ENCODE results near the gene PRDM5.

PRDM5 gene

GRCh38 chr4:120725639-120726580 lies 196.6 kb downstream of the PRDM5 start:
- Mint-ChIP-seq H3K27ac (peak overlapping the region; percentile 29), H3K9me3 (no peaks in the 10 kb centered on the region), H3K36me3 (ENCODE audit: low read depth) (peaks cover 16% of the 10 kb centered on the region), H3K4me1 (peaks cover 51% of the 10 kb centered on the region), H3K4me3 (no peak overlapping the region), H3K27me3 (ENCODE audit: low read depth, poor library complexity) (no peaks in the 10 kb centered on the region)
- DNase-seq, result no peak
- TF ChIP-seq CTCF (IDR thresholded peaks at IDR 0.05), result no peak

GRCh38 chr4:120724656-120725055 lies 197.9 kb downstream of the PRDM5 start:
- peaks cover 62% of the 10 kb centered on the region for H3K4me1 Mint-ChIP-seq
- DNase-seq, result no peak
- no peaks in the 10 kb centered on the region for H3K27me3 Mint-ChIP-seq (ENCODE audit: low read depth, poor library complexity)
- no peak overlapping the region for H3K27ac Mint-ChIP-seq
- H3K9me3 Mint-ChIP-seq, result no peaks in the 10 kb centered on the region
- no peak overlapping the region for H3K4me3 Mint-ChIP-seq
- no peak for TF ChIP-seq CTCF (IDR thresholded peaks at IDR 0.05)
- peaks cover 15% of the 10 kb centered on the region for H3K36me3 Mint-ChIP-seq (ENCODE audit: low read depth)

GRCh38 chr4:120723986-120724385 lies 198.5 kb downstream of the PRDM5 start:
- peaks cover 15% of the 10 kb centered on the region for H3K36me3 Mint-ChIP-seq (ENCODE audit: low read depth)
- H3K27ac Mint-ChIP-seq, result no peak overlapping the region
- no peak for TF ChIP-seq CTCF (IDR thresholded peaks at IDR 0.05)
- no peak overlapping the region for H3K4me3 Mint-ChIP-seq
- no peaks in the 10 kb centered on the region for H3K9me3 Mint-ChIP-seq
- no peaks in the 10 kb centered on the region for H3K27me3 Mint-ChIP-seq (ENCODE audit: low read depth, poor library complexity)
- DNase-seq, result no peak
- H3K4me1 Mint-ChIP-seq, result peaks cover 62% of the 10 kb centered on the region

GRCh38 chr4:120723105-120723504 lies 199.4 kb downstream of the PRDM5 start:
- H3K36me3 Mint-ChIP-seq (ENCODE audit: low read depth), result peaks cover 15% of the 10 kb centered on the region
- H3K27ac Mint-ChIP-seq, result no peak overlapping the region
- H3K4me1 Mint-ChIP-seq, result peaks cover 66% of the 10 kb centered on the region
- no peak for TF ChIP-seq CTCF (IDR thresholded peaks at IDR 0.05)
- H3K9me3 Mint-ChIP-seq, result no peaks in the 10 kb centered on the region
- H3K27me3 Mint-ChIP-seq (ENCODE audit: low read depth, poor library complexity), result no peaks in the 10 kb centered on the region
- no peak for DNase-seq
- H3K4me3 Mint-ChIP-seq, result no peak overlapping the region

- DNase-seq, result no peak
- Mint-ChIP-seq H3K36me3 (ENCODE audit: low read depth) (peaks cover 15% of the 10 kb centered on the region), H3K27ac (peak overlapping the region; percentile 62), H3K4me3 (no peak overlapping the region), H3K4me1 (peaks cover 62% of the 10 kb centered on the region), H3K27me3 (ENCODE audit: low read depth, poor library complexity) (no peaks in the 10 kb centered on the region), H3K9me3 (no peaks in the 10 kb centered on the region)
- TF ChIP-seq CTCF (IDR thresholded peaks at IDR 0.05), result no peak
Observed at GRCh38 chr4:120722655-120723054, 199.9 kb downstream of the PRDM5 start.

Data from nephron progenitor cell (in vitro differentiated cells).